Stimulated activated CD4-positive, alpha-beta T cell treated with anti-CD3 and anti-CD28 coated beads, Interleukin-4, amount 100 ng/mL, for 48 hours (primary cell): ENCODE data around the gene CDT1.
"Not testable (repeated sequence)": the region's sequence is repeated elsewhere in the genome, so short reads cannot be mapped to it uniquely, and the experiment has no call there.

Experiments
- DNase-seq, 2 donors: peaks; one replicate each; pipeline ENCODE4 v3.0.0-alpha.2; 2020; ENCODE audit warnings: low read depth in 2 of 2

The CDT1 gene

DNA sequence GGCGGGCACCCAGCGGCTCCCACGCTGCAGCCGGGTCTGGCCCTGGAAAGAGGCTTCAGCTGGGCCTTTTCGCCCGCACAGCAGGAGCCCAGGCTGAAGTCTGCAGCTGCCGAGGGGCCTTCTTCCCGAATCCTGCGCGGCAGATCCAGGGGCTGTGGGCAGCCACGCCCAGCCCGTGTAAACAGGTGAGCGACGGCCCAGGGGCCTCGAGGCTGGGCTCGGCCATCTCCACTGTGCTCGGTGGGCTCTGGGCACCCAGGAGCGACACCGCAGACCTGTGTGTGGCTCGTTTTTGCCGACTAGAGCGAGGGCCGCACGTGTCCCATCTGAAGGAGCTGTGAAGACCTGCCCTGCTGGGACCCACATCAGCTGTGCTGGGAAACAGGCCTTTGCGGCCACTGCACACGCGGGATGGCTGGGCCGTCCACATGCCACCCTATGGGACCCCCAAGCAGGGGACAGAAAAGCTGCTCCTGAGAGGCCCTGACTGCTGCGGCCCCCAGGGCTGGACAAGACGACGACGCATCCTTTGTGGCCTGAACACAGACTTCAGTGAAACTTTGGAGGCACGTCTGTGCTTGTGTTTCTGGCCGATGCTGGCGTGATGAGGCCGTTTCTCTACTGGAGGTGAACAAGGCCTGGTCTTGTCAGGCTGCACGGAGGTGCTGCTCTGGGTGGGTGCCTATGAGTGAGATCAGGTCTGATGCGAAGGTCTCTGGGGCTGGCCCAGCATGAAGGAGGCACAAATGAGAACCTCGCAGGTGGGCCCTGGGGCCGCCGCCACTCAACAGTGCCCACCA lies 13.3 kb downstream of the CDT1 start:
- no peak for DNase-seq

DNA sequence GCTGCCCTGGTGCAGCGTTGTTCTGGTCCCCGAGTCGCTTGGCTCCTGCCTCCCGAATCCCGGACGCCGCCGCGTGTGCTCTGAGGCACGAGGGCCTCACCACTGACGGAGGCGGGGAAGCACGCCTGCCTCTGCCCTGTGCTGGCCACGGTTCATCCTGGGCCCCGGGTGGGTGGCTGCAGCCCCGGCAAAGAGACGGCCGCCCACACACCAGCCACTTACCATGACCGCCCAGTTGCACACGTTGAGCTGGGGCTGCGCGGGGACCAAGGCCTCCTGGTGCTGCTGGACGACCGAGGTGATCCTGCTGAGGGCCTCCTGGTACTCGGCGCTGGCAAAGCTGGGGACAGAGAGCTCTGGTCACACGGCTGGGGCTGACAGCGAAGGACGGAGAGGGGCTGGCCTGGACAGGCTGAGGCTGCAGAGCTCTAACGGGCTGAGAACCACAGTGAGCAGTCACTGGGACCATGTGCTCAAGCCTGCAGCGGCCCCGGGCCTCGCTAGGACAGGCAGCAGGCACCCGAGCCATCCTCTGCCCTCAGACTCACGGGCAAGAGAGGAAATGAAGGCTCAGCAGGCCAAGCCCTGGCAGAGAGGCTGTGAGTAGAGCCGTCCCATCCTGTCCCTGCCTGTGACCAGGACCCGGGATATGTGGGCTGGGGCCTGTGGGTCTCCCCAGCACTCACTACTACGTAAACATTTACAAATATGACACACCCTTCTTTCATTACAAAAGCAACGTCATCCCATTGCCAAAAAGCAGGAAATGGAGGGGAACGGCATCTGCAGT lies 14.4 kb downstream of the CDT1 start:
- DNase-seq: no peak

DNA sequence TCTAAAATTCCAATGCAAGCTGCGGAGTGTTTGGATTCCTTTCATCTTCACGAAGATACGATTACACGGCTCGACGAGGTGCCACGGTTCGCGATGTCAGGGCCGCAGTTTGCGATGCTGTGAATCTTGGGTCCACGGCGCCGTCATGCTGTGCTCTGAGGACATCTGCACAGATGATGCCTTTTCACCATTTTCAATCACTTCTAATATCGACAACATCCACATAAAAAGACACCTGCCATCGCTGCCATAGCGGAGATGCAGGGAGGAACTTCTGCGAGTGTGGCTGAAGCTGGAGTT lies 14.9 kb downstream of the CDT1 start:
- DNase-seq: no peak

DNA sequence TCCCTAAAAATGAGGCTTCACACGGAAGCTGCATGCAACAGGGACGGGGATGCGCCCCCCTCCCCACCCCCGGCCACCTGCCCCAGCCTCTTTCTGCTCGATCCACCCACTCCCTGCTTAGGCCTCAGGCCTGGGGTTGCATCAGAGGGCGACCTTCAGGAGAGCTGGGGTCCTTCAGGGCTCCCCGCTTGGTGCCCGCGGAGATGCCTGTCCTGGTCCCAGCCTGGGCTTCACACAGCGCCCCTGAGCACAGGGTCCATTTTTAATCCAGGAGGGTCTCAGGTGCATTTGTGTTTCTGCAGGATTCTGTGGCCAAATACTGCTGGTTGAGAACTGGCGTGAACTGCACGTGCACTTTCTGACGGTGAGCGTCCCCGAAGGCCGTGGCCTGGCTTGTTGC lies 15.5 kb downstream of the CDT1 start:
- DNase-seq: no peak

DNA sequence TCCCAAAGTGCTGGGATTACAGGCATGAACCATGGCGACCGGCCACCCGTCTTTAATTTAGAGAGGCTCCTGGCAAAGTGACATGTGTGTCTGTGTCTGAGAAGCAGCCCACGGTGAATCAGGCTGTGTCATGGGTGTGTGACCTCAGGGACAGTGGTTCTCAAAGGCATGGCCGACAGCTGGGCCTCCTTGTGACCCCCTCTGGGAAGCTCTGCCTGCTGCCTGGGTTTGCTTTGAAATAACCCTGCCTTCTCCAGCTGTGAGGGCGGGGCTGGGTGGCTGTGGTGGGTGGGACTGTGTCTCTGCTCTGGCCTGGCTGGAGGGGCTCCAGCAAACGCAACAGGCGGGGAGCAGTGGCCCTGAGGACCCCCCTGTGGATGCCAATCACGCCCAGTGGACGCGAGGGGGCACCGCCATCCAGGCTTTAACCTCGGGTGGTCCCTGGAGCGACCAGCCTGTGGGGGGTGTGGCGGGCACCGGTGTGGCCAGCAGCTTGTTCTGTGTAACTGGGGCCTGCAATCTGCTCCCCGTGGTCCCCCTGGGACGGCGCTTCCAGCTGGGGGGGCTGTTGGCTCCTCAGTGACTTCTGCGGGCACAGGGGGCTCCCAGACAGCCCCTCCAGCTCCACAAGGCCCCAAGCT lies 16.9 kb downstream of the CDT1 start:
- DNase-seq: no peak

DNA sequence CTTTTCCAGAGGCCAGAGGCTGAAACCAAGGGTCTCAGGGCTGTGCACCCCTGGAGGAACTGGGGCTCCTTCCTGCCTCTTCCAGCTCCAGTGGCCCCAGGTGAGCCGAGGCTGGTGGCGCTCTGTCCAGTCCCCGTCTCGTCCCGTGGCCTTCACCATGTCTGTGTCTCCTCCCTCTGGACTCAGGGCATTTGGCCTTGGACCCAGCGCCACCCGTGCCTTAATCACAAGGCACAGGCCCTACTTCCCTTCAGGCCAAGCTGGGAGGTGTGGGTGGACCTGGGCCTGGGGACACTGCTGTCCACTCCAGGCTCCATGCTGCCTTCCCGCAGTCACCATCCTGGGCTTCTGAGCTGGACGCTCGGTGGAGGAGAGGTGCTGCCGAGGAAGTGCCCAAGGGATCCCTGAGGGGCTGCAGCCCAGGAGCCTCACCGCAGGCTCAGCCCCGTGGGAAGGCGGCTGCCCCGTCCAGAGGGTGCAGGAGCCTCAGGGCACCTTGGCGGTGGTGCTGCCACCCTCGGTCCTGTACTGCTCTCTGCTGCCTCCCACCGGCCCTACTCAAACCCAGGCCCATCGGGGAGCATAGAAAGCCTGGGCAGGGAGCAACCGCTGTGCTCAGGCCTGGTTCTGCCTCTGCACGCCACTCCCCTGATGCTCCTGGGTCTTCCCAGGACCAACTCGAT lies 17.7 kb downstream of the CDT1 start:
- no peak for DNase-seq

DNA sequence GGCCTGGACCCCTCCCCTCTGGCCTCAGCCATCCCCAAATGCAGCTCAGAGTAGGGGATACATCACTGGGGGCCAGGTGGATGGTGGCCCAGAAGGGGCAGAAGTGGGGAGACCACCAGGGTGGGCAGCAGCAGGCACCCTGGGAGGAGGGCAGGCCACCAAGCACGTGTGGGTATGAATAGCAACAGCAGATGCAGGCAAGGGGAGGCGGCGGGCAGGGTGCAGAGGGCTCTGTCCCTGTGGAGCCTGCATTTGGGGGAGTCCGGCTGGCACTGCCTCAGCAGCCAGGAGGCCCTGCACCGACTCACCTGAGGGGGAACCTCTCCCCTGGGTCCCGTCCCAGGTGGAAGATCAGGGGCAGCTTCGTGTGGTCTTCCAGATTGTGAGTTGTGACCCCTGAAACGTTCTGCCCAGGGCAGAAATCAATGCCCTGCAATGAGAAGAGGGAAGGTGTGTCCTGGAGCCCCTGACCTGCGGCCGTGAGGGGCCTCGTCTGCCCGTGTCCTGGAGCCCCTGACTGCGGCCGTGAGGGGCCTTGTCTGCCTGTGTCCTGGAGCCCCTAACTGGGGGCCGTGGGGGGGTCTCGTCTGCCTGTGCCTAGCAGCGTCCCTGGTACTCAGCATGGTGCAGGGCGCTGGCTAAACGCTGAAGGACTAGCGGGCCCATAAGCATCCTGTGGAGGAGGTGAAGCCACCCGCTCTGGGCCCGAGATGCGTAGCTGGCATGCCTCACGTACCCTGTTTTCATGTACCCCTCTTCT lies 18.9 kb downstream of the CDT1 start:
- no peak for DNase-seq

DNA sequence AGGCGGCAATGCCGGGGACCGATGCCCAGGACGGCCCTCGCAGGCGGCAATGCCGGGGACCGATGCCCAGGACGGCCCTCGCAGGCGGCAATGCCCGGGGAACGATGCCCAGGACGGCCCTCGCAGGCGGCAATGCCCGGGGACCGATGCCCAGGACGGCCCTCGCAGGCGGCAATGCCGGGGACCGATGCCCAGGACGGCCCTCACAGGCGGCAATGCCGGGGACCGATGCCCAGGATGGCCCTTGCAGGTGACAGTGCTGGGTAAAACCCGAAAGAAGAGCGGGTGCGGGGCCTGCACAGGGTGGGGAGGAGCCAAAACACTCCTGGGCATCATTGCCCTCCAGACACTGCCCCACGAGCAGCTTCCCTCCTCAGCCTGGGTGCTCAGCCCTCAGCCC lies 20.1 kb downstream of the CDT1 start:
- not testable (repeated sequence) for DNase-seq

DNA sequence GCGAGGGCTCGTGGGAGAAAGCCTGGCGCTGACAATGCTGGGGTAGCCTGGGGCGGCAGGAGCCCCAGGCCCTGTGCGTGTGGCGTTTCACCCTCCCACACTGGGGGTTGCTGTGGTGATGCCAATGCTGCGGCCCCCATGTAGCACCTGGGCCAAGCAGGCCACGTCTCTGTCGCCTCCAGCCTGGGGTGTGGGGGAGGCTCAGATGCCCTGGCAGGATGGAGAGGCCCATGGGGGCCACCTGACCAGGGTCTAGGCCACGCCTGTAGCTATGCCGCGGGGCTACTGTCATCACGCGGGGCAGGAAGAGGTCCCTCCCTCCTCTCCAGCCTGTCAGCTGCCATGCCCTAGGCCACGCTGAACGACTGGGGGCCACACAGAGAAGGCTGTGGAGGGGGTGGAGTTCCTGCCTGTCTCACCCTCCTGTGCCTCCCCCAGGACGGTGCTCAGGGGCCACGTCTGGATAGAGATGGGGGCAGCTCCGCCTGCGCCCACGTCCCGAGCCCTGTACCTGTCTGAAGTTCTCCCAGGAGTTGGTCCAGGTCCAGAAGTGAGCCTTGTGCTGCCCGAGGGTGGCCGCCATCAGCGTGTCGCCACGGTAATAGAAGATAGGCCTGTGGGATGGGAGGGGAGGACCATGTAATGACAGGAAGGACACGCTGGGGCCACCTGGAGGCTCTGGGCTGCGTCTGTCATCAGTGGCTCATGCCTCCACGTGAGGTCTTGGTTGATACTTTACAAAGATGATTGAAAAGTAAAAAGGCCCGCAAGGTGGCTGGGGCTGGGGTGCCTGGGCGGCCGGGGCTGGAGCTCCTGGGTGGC lies 20.9 kb downstream of the CDT1 start:
- no peak for DNase-seq

DNA sequence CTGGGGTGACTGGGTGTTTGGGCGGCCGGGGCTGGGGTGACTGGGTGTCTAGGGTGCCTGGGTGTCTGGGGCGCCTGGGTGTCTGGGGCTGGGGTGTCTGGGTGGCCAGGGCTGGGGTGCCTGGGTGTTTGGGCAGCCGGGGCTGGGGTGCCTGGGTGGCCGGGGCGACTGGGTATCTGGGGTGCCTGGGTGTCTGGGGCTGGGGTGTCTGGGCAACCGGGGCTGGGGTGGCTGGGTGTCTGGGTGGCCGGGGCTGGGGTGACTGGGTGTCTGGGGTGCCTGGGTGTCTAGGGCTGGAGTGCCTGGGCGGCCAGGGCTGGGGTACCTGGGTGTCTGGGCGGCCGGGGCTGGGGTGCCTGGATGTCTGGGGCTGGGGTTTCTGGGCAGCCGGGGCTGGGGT lies 21.6 kb downstream of the CDT1 start:
- no peak for DNase-seq

DNA sequence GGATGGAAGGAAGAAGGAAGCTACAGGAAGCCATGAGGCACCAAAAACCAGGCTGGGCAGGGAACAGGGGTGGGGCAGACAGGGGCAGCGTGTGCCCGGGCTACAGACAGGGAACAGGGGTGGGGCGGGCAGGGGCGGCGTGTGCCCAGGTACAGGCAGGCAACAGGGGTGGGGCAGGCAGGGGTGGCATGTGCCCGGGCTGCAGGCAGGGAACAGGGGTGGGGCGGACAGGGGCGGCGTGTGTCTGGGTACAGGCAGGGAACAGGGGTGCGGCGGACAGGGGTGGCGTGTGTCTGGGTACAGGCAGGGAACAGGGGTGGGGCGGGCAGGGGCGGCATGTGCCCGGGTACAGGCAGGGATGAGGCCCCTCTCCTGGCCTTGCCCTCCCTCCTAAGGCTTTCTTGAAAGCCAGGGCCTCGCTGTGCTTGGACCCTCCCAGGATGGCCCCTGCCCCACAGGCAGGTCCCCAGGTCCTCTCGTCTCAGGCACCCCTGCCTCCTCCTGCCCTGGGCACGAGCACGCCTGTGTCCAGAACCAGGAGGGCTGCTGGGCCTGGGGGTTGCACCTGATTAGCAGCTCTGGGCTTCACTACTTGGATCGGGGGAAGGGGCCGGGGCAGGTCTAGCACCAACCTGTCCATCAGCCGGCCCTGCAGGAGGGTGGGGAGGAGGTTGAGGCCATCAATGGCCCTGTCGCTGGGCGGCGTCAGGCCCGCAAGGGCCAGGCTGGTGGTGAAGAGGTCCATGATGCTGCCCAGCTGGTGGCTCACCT lies 22.7 kb downstream of the CDT1 start:
- DNase-seq: no peak

DNA sequence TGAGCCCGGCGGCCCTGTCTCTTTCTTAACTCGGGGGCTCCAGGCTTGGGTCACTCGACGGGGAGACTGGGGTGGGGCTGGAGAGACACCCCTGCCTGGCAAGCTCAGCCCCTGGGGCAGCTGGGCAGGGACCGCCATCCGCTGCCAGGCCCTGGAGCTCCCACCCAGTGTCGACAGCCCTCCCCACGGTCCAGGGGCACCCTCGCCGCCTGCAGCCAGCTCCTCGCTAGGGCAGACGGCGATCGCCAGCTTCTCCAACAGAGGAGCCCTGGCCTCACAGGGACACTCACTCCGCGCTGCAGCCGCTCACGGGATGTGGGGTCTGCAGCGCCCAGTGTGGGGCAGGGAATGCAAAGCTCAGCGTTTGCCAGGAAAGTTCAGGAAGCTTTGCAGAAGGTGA lies 24.1 kb downstream of the CDT1 start:
- no peak for DNase-seq

DNA sequence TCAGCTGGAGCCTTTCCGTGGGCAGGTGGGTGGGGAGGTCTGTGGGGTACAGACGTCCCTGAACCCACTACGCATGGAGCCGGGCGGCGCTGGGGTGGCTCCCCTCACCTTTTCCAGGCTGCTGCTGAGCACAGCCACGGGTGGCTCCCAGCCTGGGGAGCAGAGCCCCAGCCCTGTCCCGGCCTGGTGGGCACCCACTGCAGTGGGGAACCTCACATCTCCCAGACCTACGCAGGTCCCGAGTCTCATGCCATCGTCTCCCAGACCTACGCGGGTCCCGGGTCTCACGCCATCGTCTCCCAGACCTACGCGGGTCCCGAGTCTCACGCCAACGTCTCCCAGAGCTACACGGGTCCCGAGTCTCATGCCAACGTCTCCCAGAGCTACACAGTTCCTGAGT lies 25.1 kb downstream of the CDT1 start:
- DNase-seq: no peak

DNA sequence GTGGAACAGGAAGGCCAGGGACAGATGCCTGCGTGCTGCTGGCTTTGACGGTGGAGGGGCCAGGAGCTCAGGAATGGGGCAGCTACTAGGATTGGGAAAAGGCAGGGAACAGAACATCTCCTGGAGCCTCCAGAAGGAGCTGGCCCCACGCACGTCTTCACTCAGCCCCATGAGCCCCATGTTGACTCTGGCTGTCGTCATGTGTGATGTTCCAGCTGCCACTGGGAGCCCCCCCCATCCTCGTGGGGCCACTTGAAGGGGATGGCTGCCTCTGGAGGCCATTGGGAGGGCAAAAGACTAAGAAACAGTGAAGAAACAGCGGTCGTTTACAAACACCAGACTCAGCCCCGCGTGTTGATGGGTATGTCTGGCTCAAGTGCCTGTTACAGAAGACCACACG lies 26.7 kb downstream of the CDT1 start:
- no peak for DNase-seq

DNA sequence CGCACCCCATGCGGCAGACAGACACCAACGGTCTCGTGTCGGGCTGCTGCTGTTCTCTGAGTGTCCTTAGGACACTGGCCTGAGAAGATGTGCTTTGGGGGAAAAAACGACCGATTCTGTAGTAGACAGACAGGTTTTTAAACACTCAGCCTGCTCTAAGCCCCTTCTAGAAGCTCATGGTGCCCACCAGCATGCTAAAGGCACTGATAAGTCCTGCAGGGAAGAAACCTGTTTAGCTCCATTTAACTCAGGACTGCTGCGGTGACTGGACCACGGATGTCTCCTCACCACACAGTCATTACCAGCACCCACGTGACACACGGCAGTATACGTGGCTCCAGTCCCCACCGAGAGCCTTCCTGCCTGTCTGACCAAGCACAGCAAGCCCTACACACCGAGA lies 27.2 kb downstream of the CDT1 start:
- no peak for DNase-seq

DNA sequence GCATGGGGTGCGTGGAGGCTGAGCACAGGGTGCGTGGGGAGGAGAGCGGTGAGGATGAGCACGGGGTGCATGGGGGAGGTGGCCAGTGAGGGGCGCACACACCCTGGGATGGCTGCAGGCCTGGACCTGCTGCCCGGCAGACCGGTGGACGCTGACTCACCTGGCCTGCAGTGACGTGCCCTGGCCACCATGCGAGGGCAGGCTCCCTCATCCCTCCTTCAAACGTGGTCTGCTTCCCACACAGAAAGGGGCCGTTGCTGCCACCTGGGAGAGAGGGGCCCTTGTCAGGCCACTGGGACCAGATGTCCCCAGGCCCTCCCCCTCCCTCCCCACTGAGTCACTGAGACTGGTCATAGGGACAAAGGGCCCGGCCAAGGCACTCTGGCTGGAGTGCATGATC lies 28.2 kb downstream of the CDT1 start:
- DNase-seq: no peak

DNA sequence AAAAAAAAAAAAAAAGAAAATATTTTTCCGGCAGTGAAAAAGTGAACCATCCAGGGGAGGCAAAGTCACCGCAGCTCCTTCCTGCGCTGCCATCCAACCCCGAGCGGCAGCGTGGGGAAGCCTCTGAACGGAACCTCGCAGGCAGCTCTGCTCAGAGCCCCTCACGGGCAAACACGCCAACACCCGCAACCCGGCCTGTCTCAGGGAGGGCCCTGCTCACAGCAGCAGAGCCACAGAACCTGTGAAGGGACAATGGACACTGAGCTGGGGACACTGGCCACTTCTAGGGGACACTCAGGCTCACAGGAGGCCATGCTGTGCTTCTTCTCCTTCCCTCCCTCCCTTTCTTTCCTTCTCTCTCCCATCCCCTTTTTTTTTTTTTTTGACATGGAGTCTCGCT lies 29.5 kb downstream of the CDT1 start:
- no peak for DNase-seq

DNA sequence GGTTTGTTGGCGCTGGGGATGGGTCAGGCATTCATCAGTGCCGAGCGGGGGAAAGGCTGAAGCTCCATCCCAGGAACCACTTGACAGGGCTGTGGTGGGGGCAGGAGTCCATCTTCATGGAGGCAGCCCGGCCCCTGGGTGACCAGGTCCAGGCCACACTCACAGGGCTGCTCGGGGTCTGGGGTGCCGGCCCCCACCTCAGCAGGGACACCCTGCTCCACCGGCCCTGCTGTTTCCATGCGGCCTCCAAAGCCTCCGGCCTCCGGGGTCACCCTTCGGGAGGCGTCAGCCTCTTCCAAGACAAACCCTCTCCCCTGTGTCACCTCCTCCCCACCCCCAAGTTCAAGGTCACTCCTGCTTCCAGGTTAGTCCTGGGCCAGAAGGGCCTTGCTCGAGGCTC lies 31.1 kb downstream of the CDT1 start:
- no peak for DNase-seq

DNA sequence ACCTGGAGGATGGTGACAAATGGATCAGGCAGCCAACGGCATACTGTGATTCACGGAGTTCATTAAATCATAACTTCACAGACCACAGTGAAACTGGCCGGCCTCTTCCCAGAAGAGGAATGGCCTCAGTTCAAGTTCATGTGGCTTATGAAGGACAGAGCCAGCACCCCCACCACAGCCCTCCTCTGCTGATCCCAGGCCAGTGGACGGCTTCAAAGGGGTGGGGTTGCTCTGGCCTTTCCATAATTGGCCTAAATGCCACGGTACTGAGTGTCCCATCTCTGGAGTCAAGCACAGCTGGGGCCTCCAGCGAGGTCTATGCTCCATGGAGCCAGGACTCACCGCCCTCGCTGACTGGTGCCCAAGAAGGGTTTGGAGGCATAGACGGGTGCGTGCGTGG lies 31.8 kb downstream of the CDT1 start:
- no peak for DNase-seq

DNA sequence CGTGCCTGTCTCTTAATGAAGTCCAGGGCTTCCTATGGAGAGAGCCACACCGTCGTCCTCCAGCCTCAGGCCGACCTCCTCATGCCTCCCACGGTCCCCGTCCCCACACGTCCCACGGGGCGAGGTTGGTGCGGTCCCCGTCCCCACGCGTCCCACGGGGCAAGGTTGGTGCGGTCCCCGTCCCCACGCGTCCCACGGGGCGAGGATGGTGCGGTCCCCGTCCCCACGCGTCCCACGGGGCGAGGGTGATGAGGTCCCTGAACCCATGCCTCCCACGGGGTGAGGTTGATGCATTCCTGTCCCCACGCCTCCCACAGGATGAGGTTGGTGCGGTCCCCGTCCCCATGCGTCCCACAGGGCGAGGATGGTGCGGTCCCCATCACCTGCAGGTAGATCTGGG lies 32.2 kb downstream of the CDT1 start:
- no peak for DNase-seq
